H54 (cell line): ENCODE results near the gene PDSS1.
"Not testable (repeated sequence)": the region's sequence is repeated elsewhere in the genome, so short reads cannot be mapped to it uniquely, and the experiment has no call there.

ENCODE experiments used
- DNase-seq: peaks from one replicate; pipeline ENCODE4 v3.0.0; 2011; ENCODE audit warnings: low spot score, mixed read lengths; ENCODE audit not compliant: insufficient read length
- FAIRE-seq: peaks from 3 replicates; lab custom pipeline; 2011; peaks lifted over from hg19 to GRCh38; lab: Jason Lieb, UNC
- POLR2A ChIP-seq: IDR thresholded peaks from 2 replicates; pipeline ENCODE4 v1.6.1; 2011; ENCODE audit warnings: low read depth, mild to moderate bottlenecking, low read length

PDSS1 gene

GRCh38 chr10:26685441-26685840 lies 12.1 kb upstream of the PDSS1 start:
- TF ChIP-seq POLR2A: no peak
- FAIRE-seq (no peak), DNase-seq (no peak)

GRCh38 chr10:26689399-26689798 lies 8.1 kb upstream of the PDSS1 start:
- no peak for TF ChIP-seq POLR2A
- no peak for DNase-seq
- FAIRE-seq: no peak

DNA sequence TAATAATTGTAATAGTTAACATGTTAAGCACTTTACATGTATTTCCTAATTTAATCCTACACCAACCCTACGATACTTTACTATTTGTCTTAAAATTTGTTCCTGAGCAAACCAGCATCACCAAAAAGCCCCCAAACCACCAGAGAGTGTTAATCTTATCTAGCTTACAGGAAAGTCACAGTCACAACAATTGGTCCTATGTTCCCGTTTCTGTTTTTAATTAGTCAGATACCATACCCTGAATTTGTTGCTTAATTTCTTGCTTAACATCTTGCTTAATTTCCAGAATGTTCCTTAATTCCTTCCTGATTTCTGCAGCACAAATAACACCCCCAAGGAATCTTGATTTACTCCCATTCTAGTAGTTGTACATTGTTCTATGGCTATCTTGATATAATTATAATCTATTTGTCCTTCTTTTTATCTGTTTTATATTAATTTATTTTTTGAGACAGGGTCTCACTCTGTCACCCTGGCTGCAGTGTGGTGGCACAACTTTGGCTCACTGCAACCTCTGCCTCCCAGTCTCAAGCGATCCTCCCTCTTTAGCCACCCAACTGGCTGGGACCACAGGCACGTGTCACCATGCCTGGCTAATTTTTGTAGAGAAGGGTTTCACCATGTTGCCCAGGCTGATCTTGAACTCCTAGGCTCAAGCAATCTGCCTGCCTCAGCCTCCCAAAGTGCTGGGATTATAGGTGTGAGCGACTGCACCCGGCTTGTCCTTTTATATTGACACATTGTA lies 6.6 kb upstream of the PDSS1 start:
- DNase-seq (no peak), FAIRE-seq (no peak)
- TF ChIP-seq POLR2A: no peak

DNA sequence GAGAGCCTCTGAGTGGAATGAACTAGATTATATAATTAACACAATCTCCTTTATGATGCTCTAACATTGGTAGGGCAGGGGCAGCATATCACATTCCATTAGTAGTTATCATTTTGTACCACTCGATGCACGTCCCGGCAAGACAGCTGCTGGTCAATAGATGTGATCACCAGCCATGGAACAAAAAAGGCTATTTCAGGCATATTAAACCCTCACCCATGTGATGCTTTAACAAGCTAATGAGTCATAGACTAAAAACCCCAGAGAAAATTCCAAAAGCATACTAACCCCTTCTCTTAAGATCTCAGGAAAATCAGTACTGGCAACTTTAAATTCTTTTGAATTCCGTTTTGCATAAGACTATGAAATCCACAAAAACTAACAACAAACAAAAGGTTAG lies 3.0 kb upstream of the PDSS1 start:
- FAIRE-seq: peak; percentile 67
- not testable (repeated sequence) for DNase-seq

- FAIRE-seq (no peak), DNase-seq (no peak)
- TF ChIP-seq POLR2A: no peak
Measured at GRCh38 chr10:26696786-26697162, 727 bp upstream of the PDSS1 start.

- FAIRE-seq (no peak), DNase-seq (no peak)
- no peak for TF ChIP-seq POLR2A
Measured at GRCh38 chr10:26697922-26698608, 564 bp downstream of the PDSS1 start.

DNA sequence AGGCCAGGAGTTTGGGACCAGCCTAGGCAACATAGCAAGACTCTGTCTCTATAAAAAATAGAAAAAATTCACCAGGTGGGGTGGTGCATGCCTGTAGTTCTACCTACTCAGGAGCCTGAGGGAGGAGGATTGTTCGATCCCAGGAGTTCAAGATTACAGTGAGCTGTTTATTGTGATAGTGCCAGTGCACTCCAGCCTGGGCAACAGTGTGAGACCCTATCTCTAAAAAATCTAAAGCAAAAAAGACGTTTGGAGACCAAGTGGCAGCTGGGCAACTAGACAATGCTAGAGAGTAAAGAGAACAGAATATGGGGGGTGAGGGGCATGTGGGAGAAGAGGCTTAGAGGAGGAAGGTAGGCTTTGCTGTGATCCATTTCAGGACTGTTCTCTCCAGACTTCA lies 1.4 kb downstream of the PDSS1 start:
- no peak for TF ChIP-seq POLR2A
- FAIRE-seq (no peak), DNase-seq (no peak)

DNA sequence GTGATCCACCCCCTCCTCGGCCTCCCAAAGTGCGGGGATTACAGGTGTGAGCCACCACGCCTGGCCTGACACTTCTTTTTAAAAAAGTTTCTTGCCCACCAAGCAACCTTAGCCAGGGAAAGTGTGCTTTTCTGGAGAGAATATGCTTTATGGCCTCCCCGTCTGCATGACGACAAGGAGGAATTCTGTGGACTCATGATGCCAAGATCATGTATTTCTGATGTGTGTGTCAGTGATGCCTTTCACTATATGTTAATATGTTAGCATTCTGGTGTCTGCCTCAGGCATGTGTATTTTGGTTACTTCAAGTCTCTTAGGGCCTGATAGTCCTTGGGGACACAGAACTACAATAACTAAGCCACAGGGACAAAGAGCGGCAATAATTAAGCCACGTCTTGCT lies 2.1 kb downstream of the PDSS1 start:
- TF ChIP-seq POLR2A: no peak
- FAIRE-seq (no peak), DNase-seq (no peak)

- DNase-seq (no peak), FAIRE-seq (no peak)
- no peak for TF ChIP-seq POLR2A
Measured at GRCh38 chr10:26700884-26701630, 3.6 kb downstream of the PDSS1 start.

GRCh38 chr10:26703096-26703495 lies 5.6 kb downstream of the PDSS1 start:
- FAIRE-seq (no peak), DNase-seq (no peak)
- TF ChIP-seq POLR2A: no peak

DNA sequence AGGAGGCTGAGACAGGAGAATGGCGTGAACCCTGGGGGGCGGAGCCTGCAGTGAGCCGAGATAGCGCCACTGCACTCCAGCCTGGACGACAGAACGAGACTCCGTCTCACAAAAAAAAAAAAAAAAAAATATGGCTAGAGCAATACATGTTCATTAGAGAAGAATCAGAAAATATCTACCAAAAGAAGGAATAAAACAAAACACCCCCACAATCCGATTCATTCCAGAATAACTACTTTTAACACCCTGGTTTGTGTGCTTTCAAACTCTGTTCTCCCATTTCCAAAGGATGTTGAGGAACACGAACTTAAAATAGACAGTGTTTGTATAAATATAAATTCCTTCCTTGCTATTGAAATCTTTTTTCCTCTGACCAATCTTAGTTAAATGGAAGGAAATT lies 6.5 kb downstream of the PDSS1 start:
- DNase-seq (no peak), FAIRE-seq (no peak)
- TF ChIP-seq POLR2A: no peak

GRCh38 chr10:26706206-26706605 lies 8.7 kb downstream of the PDSS1 start:
- DNase-seq (no peak), FAIRE-seq (no peak)
- no peak for TF ChIP-seq POLR2A

DNA sequence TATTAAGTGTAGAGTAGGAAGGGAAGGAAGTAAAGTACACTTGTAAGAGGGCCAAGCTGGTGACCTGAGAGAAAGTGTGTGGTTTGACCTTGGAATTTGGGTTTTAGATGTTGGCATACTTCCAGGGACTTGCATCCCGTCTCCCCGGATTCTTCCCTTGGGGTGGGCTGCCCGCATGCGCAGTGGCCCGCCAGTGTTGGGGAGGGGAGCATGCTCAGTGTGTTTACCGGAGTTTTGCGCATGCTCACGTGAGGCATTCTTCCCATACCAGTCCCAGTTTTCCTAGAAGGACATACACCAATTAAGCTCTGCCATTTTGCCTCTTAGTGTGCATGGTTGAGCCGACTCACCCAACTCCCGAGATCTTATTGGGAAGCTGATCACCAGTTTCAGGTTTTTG lies 9.4 kb downstream of the PDSS1 start:
- DNase-seq (no peak), FAIRE-seq (no peak)
- TF ChIP-seq POLR2A: no peak

- TF ChIP-seq POLR2A: no peak
- FAIRE-seq: no peak
- no peak for DNase-seq
Measured at GRCh38 chr10:26711324-26711723, 13.8 kb downstream of the PDSS1 start.
